ENCODE measurements around the gene RIN3. TPM values are rescaled to one million over a fixed set of nuclear protein-coding genes. Genes with fewer than 3 reads are reported as not detected.

Gene RIN3
- total and polyA plus RNA-seq, 10 of the 15 experiments (the other 5 are each of a cell fraction or from before 2014, with no cell fraction given) = 0.91 to 23.3 (median 6.3) TPM

GRCh38 chr14:92516344-92516965 is 2.9 kb downstream of the RIN3 start:
- WGBS (ENCODE audit: insufficient coverage, insufficient replicate concordance, low lambda C conversion rate, missing lambda C conversion rate) = 98% methylated on average over 4 of the region's 4 CpGs
- Histone ChIP-seq H3K9me3 (replicated peaks; ENCODE audit: control insufficient read depth, insufficient read depth, low read length) (no peaks in the 10 kb centered on the region; the same call in 2 of the 3 replicates), H3K9ac (ENCODE audit: control insufficient read depth, insufficient read depth, low read length) (no peak overlapping the region), H3K27me3 (replicated peaks in 1 of 2; ENCODE audit: control insufficient read depth in 2 of 2, insufficient read depth in 2 of 2, low read length in 1 of 2) (no peaks in the 10 kb centered on the region; a peak in 1 of 4 replicates), H2AFZ (ENCODE audit: control insufficient read depth, low read depth, low read length) (no peak overlapping the region), H3K27ac (ENCODE audit: control insufficient read depth, insufficient read depth) (no peak overlapping the region), H3K4me1 (ENCODE audit: control insufficient read depth, insufficient read depth, low read length) (peaks cover 10% of the 10 kb centered on the region), H3K4me3 (no peak overlapping the region), H3K4me2 (ENCODE audit: control insufficient read depth, insufficient read depth) (no peak overlapping the region), H4K20me1 (ENCODE audit: control insufficient read depth, insufficient read depth) (no peaks in the 10 kb centered on the region), H3K36me3 (ENCODE audit: control insufficient read depth in 2 of 2, insufficient read depth in 2 of 2, low read length in 1 of 2) (no peaks in the 10 kb centered on the region), H3K79me2 (ENCODE audit: control insufficient read depth, insufficient read depth, low read length) (peaks cover 8% of the 10 kb centered on the region)
- FAIRE-seq = no peak
- TF ChIP-seq, protein P1, sequence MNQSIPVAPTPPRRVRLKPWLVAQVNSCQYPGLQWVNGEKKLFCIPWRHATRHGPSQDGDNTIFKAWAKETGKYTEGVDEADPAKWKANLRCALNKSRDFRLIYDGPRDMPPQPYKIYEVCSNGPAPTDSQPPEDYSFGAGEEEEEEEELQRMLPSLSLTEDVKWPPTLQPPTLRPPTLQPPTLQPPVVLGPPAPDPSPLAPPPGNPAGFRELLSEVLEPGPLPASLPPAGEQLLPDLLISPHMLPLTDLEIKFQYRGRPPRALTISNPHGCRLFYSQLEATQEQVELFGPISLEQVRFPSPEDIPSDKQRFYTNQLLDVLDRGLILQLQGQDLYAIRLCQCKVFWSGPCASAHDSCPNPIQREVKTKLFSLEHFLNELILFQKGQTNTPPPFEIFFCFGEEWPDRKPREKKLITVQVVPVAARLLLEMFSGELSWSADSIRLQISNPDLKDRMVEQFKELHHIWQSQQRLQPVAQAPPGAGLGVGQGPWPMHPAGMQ (IDR thresholded peaks at IDR 0.05; ENCODE audit: borderline replicate concordance) = no peak
- no peak for TF ChIP-seq POLR2A (IDR thresholded peaks at IDR 0.05; ENCODE audit: low read depth, low read length)
- TF ChIP-seq STAT3 (IDR thresholded peaks at IDR 0.05; ENCODE audit: low read depth, low read length) = no peak
- TF ChIP-seq EP300 (IDR thresholded peaks at IDR 0.05; ENCODE audit: borderline replicate concordance in 1 of 2, control insufficient read depth in 1 of 2, low read depth in 2 of 2, low read length in 2 of 2) = no peak
- TF ChIP-seq ZZZ3 (IDR thresholded peaks at IDR 0.05; ENCODE audit: control insufficient read depth, insufficient read length, low read depth) = no peak
- TF ChIP-seq TARDBP (IDR thresholded peaks at IDR 0.05; ENCODE audit: borderline replicate concordance) = no peak
- no peak for TF ChIP-seq RUNX3 (IDR thresholded peaks at IDR 0.05; ENCODE audit: low read length)
- no peak for TF ChIP-seq ZBTB33 (IDR thresholded peaks at IDR 0.05)
- no peak for TF ChIP-seq GATAD2B (conservative IDR thresholded peaks at IDR 0.05; ENCODE audit: low read depth)
- no peak for TF ChIP-seq SMARCA5 (IDR thresholded peaks at IDR 0.05)
- no peak for TF ChIP-seq POLR2AphosphoS2 (IDR thresholded peaks at IDR 0.05; ENCODE audit: low read depth, low read length)
- TF ChIP-seq EED (IDR thresholded peaks at IDR 0.05; ENCODE audit: low read depth) = no peak
- TF ChIP-seq LARP7 (IDR thresholded peaks at IDR 0.05) = no peak
- TF ChIP-seq CEBPZ (IDR thresholded peaks at IDR 0.05; ENCODE audit: low read depth, low read length) = no peak
- CTCF ChIA-PET = interaction anchor here (0.6 to 1.8 kb wide), 5 partner anchors 14 to 143 kb away, joined by 3 to 6 read pairs (median 3); no protein-coding TSS in a partner anchor
- SMC1A ChIA-PET (ENCODE audit: uncharacterized antibody, unreplicated experiment) = interaction anchor here (0.6 to 3.3 kb wide), 11 partner anchors 21 to 136 kb away, joined by 3 to 18 read pairs (median 4); no protein-coding TSS in a partner anchor
- RAD21 ChIA-PET (ENCODE audit: unreplicated experiment) = interaction anchor here (0.5 to 1.7 kb wide), 9 partner anchors 21 to 174 kb away, joined by 3 to 7 read pairs (median 3); no protein-coding TSS in a partner anchor
- intact Hi-C loops (cut with micrococcal nuclease; ENCODE audit: unreplicated experiment) = no loop called here
- no peak for ATAC-seq
- no TSS peak for BruUV-seq (replicated peaks)
- POLR2A ChIA-PET = interaction anchor here (0.6 to 1.6 kb wide), 3 partner anchors 9 to 61 kb away, joined by 3 to 7 read pairs (median 6); no protein-coding TSS in a partner anchor
- in situ Hi-C loops (cut with MboI) = no loop called here
- DNase-seq (ENCODE audit: low read depth, low spot score) = no peak
